GM15510 (cell line): ENCODE results near the gene ZNF699.

Experiments
- POLR2A ChIP-seq: IDR thresholded peaks from 3 replicates; pipeline ENCODE4 v1.6.1; 2011; ENCODE audit warnings: borderline replicate concordance; ENCODE audit not compliant: insufficient read length; ENCODE audit errors: extremely low read depth

ZNF699 gene

GRCh38 chr19:9308091-9308770, 1.4 kb downstream of the ZNF699 start:
- TF ChIP-seq POLR2A, result no peak

DNA sequence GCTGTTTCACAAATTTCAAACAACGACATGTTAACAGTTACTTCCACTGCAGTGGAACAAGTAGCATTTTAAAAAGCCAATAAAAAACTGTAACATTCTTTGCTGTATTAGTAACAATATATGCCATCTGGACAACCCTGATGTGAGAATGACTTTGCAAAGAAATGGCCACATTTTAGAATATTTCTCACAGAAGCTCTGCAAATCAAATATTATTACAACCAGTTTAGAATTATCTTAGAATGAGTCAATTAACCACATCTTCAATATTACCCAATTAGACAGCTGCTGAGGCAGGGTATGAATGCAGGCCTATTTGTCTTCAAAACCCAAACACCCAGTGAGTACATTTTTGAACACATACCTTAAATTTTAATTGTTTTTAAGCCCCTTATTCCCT, 3.2 kb downstream of the ZNF699 start:
- TF ChIP-seq POLR2A, result no peak

DNA sequence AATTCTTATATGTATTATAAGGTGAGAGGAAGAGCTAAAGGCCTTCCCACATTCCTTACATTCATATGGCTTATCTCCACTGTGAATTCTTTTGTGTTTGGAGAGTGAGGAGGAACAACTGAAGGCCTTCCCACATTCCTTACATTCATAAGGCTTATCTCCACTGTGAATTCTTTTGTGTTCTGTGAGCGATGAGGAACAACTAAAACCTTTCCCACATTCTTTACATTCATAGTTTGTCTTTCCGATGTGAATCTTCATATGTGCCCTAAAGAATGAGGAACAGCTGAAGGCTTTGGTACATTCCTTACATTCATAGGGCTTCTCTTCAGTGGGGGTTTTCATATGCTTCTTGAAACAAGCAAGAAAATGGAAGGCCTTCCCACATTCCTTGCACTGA, 13.3 kb downstream of the ZNF699 start:
- TF ChIP-seq POLR2A, result no peak

GRCh38 chr19:9295411-9295849, 14.2 kb downstream of the ZNF699 start:
- TF ChIP-seq POLR2A, result no peak

GRCh38 chr19:9289231-9289884, 20.3 kb downstream of the ZNF699 start:
- TF ChIP-seq POLR2A, result no peak

- no peak for TF ChIP-seq POLR2A
These were observed 58.4 kb downstream of the ZNF699 start for GRCh38 chr19:9251236-9251635.

DNA sequence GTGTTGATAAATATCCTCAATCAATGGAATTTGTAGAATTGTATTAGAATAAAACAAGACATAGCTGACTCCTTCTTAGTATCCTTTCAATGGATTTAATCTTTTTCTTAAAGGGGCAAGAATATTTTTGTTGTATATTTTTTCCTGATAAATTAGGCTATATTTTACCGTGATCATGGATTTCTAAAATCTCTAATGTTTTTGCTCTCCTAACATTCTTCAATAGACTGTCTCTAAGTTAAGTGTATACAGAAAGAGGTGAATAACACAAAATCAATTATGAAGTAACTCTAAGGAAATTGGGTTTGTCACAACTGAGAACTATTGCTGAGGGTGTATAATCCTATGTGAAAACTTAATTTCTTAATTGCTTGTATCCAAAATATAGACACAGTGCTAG, 59.0 kb downstream of the ZNF699 start, which contains the start of gene OR7E24:
TSS of gene OR7E24 (plus strand) at position 301 of the 400 bp plus-strand sequence. CDS start 114 bp downstream, outside the sequence.
- no peak for TF ChIP-seq POLR2A
